DOHH2 (cell line): ENCODE data around the gene GATM.
A peak's percentile ranks its signal among the peaks of the same experiment; 100 is the strongest.

Experiments
- H3F3A ChIP-seq: fragments of 200-600 bp; sonication (generic), shearing (Covaris generic); 2 replicates; pipeline ENCODE4 v1.6.0; 2016; ENCODE audit warnings: antibody characterized with exemption, mild to moderate bottlenecking; ENCODE audit not compliant: control insufficient read depth, insufficient read depth
- H3K27ac ChIP-seq: fragments of 200-600 bp; sonication (generic); 2 replicates; pipeline ENCODE4 v1.5.1; 2014; ENCODE audit warnings: low read depth, mild to moderate bottlenecking, low read length, moderate library complexity
- H3K27me3 ChIP-seq: fragments of 200-600 bp; sonication (generic); 2 replicates; pipeline ENCODE4 v1.6.1; 2014; ENCODE audit warnings: mild to moderate bottlenecking, low read length, mixed read lengths; ENCODE audit not compliant: control insufficient read depth
- H3K36me3 ChIP-seq: fragments of 200-600 bp; sonication (generic); 2 replicates; pipeline ENCODE4 v1.6.1; 2014; ENCODE audit warnings: mild to moderate bottlenecking, low read length, moderate library complexity, mixed read lengths; ENCODE audit not compliant: control insufficient read depth
- H3K4me1 ChIP-seq: fragments of 200-600 bp; sonication (generic); 2 replicates; pipeline ENCODE4 v1.6.1; 2014; ENCODE audit warnings: mild to moderate bottlenecking, low read length, mixed read lengths; ENCODE audit not compliant: control insufficient read depth
- H3K4me2 ChIP-seq: fragments of 200-600 bp; sonication (generic); 2 replicates; pipeline ENCODE4 v1.6.0; 2014; ENCODE audit warnings: mild to moderate bottlenecking, low read length, moderate library complexity
- H3K4me3 ChIP-seq: fragments of 200-600 bp; sonication (generic); 2 replicates; pipeline ENCODE4 v1.5.1; 2014; ENCODE audit warnings: mild to moderate bottlenecking, low read length, mixed read lengths
- H3K79me2 ChIP-seq: fragments of 200-600 bp; sonication (generic); 2 replicates; pipeline ENCODE4 v1.6.1; 2014; ENCODE audit warnings: mild to moderate bottlenecking, low read length, mixed read lengths; ENCODE audit not compliant: control insufficient read depth
- H3K9me2 ChIP-seq: fragments of 200-600 bp; sonication (generic); replicated peaks from 2 replicates; pipeline ENCODE4 v1.6.1; 2014; ENCODE audit warnings: mild to moderate bottlenecking, low read length, mixed read lengths; ENCODE audit not compliant: control insufficient read depth
- H3K9me3 ChIP-seq: fragments of 200-600 bp; sonication (generic); 2 replicates; pipeline ENCODE4 v1.6.1; 2014; ENCODE audit warnings: antibody characterized with exemption, low read length, mixed read lengths; ENCODE audit not compliant: control insufficient read depth, insufficient read depth
- H4K20me1 ChIP-seq: fragments of 200-600 bp; sonication (generic); 2 replicates; pipeline ENCODE4 v1.6.0; 2014; ENCODE audit warnings: low read depth, mild to moderate bottlenecking, antibody characterized with exemption, low read length, moderate library complexity; ENCODE audit not compliant: control insufficient read depth, insufficient read depth
- EZH2phosphoT487 ChIP-seq: fragments of 200-600 bp; sonication (generic); IDR thresholded peaks from 2 replicates; pipeline ENCODE4 v1.6.1; 2017; ENCODE audit warnings: borderline replicate concordance, mild to moderate bottlenecking, antibody characterized with exemption, low read length, moderate library complexity, mixed read lengths
- TF ChIP-seq, protein P1 (sequence below): fragments of 200-600 bp; sonication (generic); IDR thresholded peaks from one replicate; pipeline ENCODE4 v1.5.1; 2014; ENCODE audit warnings: antibody characterized with exemption, mild to moderate bottlenecking, low read depth, low read length; ENCODE audit not compliant: poor library complexity, severe bottlenecking

GATM gene, protein sequence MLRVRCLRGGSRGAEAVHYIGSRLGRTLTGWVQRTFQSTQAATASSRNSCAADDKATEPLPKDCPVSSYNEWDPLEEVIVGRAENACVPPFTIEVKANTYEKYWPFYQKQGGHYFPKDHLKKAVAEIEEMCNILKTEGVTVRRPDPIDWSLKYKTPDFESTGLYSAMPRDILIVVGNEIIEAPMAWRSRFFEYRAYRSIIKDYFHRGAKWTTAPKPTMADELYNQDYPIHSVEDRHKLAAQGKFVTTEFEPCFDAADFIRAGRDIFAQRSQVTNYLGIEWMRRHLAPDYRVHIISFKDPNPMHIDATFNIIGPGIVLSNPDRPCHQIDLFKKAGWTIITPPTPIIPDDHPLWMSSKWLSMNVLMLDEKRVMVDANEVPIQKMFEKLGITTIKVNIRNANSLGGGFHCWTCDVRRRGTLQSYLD

DNA sequence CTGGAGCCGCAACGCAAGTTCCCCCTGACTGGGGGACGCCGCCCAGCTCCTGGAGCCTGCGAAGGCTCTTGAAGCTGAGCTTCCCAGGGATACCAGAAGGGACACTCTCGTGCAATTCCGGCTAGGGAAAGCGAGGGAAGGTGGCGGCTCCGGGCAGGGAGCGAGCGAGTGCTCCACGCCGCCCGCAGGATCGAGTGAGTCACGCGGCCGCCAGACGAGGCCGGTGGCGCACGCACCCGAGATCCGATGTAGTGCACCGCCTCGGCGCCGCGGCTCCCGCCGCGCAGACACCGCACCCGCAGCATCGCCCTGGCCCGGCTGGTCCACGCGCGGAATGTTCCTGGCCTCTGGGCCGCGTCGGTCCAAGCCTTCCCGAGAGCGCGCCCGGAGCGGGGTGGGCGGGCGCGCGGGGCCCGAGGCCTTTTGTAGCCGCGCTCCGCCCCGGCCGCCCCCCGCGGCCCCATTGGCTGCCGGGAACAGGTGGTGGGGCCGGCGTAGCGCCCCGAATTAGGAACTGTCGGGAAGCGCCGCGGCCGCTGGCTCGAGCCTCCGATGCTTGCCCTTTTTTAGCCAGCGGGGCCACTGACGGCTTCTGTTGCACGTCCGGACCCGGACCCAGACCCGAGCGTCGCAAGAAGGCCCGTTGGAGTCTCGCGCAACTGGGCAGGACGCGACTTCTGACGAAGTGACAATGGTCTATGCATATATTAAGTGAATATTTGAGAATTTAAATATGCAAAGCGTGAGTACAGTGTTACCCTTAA is at the start of gene GATM:
GATM (minus strand) TSS at position 396 of the 764 bp plus-strand sequence; CDS start at position 305, 91 bp downstream.
- H4K20me1 ChIP-seq, result no peaks in the 10 kb centered on the region
- no peaks in the 10 kb centered on the region for H3K9me3 ChIP-seq
- H3K4me3 ChIP-seq, result peak within 1 kb of the TSS; percentile 79
- no peaks in the 10 kb centered on the region for H3K9me2 ChIP-seq
- H3K27me3 ChIP-seq, result peaks cover 21% of the 10 kb centered on the region
- H3K79me2 ChIP-seq, result no peaks in the 10 kb centered on the region
- TF ChIP-seq EZH2phosphoT487, result no peak; the same call in 1 of the 2 replicates
- TF ChIP-seq, protein P1, sequence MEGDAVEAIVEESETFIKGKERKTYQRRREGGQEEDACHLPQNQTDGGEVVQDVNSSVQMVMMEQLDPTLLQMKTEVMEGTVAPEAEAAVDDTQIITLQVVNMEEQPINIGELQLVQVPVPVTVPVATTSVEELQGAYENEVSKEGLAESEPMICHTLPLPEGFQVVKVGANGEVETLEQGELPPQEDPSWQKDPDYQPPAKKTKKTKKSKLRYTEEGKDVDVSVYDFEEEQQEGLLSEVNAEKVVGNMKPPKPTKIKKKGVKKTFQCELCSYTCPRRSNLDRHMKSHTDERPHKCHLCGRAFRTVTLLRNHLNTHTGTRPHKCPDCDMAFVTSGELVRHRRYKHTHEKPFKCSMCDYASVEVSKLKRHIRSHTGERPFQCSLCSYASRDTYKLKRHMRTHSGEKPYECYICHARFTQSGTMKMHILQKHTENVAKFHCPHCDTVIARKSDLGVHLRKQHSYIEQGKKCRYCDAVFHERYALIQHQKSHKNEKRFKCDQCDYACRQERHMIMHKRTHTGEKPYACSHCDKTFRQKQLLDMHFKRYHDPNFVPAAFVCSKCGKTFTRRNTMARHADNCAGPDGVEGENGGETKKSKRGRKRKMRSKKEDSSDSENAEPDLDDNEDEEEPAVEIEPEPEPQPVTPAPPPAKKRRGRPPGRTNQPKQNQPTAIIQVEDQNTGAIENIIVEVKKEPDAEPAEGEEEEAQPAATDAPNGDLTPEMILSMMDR, result peak; percentile 37
- peaks cover 5% of the 10 kb centered on the region; the same call in 1 of the 2 replicates for H3K36me3 ChIP-seq
- H3F3A ChIP-seq, result no peaks in the 10 kb centered on the region
- peaks cover 19% of the 10 kb centered on the region for H3K4me1 ChIP-seq
- H3K4me2 ChIP-seq, result peak within 1 kb of the TSS; percentile 77
- H3K27ac ChIP-seq, result peak within 1 kb of the TSS; percentile 32

DNA sequence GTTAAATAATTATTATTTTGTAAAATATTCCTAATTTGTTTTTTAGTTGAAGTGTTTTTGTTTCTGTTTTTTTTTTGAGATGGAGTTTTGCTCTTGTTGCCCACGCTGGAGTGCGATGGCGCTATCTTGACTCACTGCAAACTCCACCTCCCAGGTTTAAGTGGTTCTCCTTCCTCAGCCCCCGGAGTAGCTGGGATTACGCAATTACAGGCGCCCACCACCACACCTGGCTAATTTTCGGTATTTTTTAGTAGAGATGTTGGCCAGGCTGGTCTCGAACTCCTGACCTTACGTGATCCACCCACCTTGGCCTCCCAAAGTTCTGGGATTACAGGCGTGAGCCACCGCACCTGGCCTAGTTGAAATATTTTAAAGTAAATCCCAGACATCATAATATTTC is 48.7 kb upstream of the GATM start:
- no peaks in the 10 kb centered on the region for H3K79me2 ChIP-seq
- H3K27ac ChIP-seq, result no peak overlapping the region
- H3K9me2 ChIP-seq, result no peaks in the 10 kb centered on the region
- peaks cover 7% of the 10 kb centered on the region for H3K27me3 ChIP-seq
- H3K4me3 ChIP-seq, result no peak overlapping the region
- H3K36me3 ChIP-seq, result peaks cover 7% of the 10 kb centered on the region
- H3K4me1 ChIP-seq, result peaks cover 5% of the 10 kb centered on the region; the same call in 1 of the 2 replicates
- H3K9me3 ChIP-seq, result no peaks in the 10 kb centered on the region
- no peak overlapping the region for H3K4me2 ChIP-seq
- no peaks in the 10 kb centered on the region for H4K20me1 ChIP-seq
- TF ChIP-seq EZH2phosphoT487, result no peak
- TF ChIP-seq, protein P1, result no peak
- H3F3A ChIP-seq, result peaks cover 10% of the 10 kb centered on the region

DNA sequence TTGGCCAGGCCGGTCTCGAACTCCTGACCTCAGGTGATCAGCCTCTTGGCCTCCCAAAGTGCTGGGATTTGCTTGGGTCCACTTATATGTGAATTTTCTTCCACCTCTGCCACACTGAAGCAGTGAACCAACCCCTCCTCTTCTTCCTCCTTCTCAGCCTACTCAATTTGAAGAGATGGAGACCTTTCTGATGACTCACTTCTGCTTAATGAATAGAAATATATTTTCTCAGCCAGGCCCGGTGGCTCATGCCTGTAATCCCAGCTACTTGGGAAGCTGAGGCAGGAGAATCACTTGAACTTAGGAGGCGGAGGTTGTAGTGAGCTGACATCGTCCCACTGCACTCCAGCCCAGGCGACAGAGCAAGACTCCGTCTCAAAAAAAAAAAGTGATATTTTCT is 46.8 kb upstream of the GATM start:
- H3K27me3 ChIP-seq, result 0 out of 2 replicates have a peak, but pooled peaks cover 2% of the 10 kb centered on the region
- peaks cover 26% of the 10 kb centered on the region for H3K36me3 ChIP-seq
- H3K79me2 ChIP-seq, result no peaks in the 10 kb centered on the region
- peaks cover 15% of the 10 kb centered on the region for H3F3A ChIP-seq
- no peak overlapping the region for H3K4me3 ChIP-seq
- no peaks in the 10 kb centered on the region for H4K20me1 ChIP-seq
- TF ChIP-seq, protein P1, result no peak
- TF ChIP-seq EZH2phosphoT487, result no peak
- no peaks in the 10 kb centered on the region for H3K9me2 ChIP-seq
- no peaks in the 10 kb centered on the region for H3K9me3 ChIP-seq
- peaks cover 2% of the 10 kb centered on the region; the same call in 1 of the 2 replicates for H3K4me1 ChIP-seq
- H3K4me2 ChIP-seq, result no peak overlapping the region
- H3K27ac ChIP-seq, result no peak overlapping the region
